GM12878 (cell line): Measurements from ENCODE around the gene UBE3C. TPM values are rescaled to one million over a fixed set of nuclear protein-coding genes. Genes with fewer than 3 reads are reported as not detected.

Experiments
- CBX5 ChIP-seq: sonication (generic); IDR thresholded peaks from 2 replicates; pipeline ENCODE4 v1.6.1; 2016; ENCODE audit warnings: low read depth, moderate library complexity, mild to moderate bottlenecking, inconsistent platforms
- CREB1 ChIP-seq: IDR thresholded peaks from 2 replicates; pipeline ENCODE4 v1.6.1; 2012; ENCODE audit warnings: low read depth, mild to moderate bottlenecking, inconsistent platforms
- IRF4 ChIP-seq: IDR thresholded peaks from 2 replicates; pipeline ENCODE4 v1.6.1; 2011; ENCODE audit warnings: low read depth, low read length
- KLF5 ChIP-seq: fragments of 450-650 bp; IDR thresholded peaks from 2 replicates; pipeline ENCODE4 v1.6.1; 2014; ENCODE audit warnings: mild to moderate bottlenecking; ENCODE audit not compliant: partially characterized antibody
- MAX ChIP-seq: IDR thresholded peaks from 2 replicates; pipeline ENCODE4 v1.6.1; 2012; ENCODE audit warnings: low read depth, low read length, improper control_type of control experiment
- MTA2 ChIP-seq: fragments of 450-650 bp; IDR thresholded peaks from 2 replicates; pipeline ENCODE4 v1.6.1; 2016; ENCODE audit warnings: low read depth, mild to moderate bottlenecking, moderate library complexity
- PML ChIP-seq: IDR thresholded peaks from 2 replicates; pipeline ENCODE4 v1.6.1; 2012; ENCODE audit warnings: low read length, inconsistent platforms
- RAD51 ChIP-seq: fragments of 450-650 bp; IDR thresholded peaks from 2 replicates; pipeline ENCODE4 v1.6.1; 2016; ENCODE audit warnings: moderate library complexity, mild to moderate bottlenecking, inconsistent platforms
- REST ChIP-seq: IDR thresholded peaks from 2 replicates; pipeline ENCODE4 v1.6.1; 2012; ENCODE audit warnings: mild to moderate bottlenecking, low read depth, low read length
- ZBTB11 ChIP-seq: fragments of 450-650 bp; formaldehyde crosslinking; IDR thresholded peaks from 2 replicates; pipeline ENCODE4 v1.5.0; 2022; ENCODE audit warnings: mild to moderate bottlenecking, missing genetic modification characterization
- polyA plus RNA-seq, 11 experiments: library from polyadenylated mRNA; depleted of rRNA in 4 of 11; unstranded in 6 of 11; stranded (reverse) in 5 of 11; fragments of >200 nt; fragmentation: Nextera tagmentation in 4 of 11; fragmentation: Illumina TruSeq in 1 of 11; extraction: Ambion mirVana in 4 of 11; extraction: Trizol in 1 of 11; gene quantifications; 1 replicate in 1 of 11; 2 replicates in 10 of 11; pipeline versions ENCODE4 v1.2.1 to v1.2.3, GENCODE V29; 2011 to 2016; ENCODE audit warnings: inconsistent platforms in 2 of 11, missing spikeins in 2 of 11, low read depth in 1 of 11
- total RNA-seq, 4 experiments: library from RNA; depleted of rRNA in 3 of 4; stranded (reverse); fragments of >200 nt in 3 of 4; fragmentation: Illumina TruSeq in 1 of 4; extraction: Trizol in 1 of 4; gene quantifications; 2 replicates each; pipeline versions ENCODE4 v1.2.1 to v1.2.3, GENCODE V29; 2013 to 2021
- TF ChIP-seq, protein P1 (sequence below): fragments of 450-650 bp; IDR thresholded peaks from 2 replicates; pipeline ENCODE4 v1.6.1; 2017; ENCODE audit warnings: borderline replicate concordance
- TF ChIP-seq, protein P2 (sequence below): IDR thresholded peaks from 2 replicates; pipeline ENCODE4 v1.6.1; 2011; ENCODE audit warnings: borderline replicate concordance, low read depth, mild to moderate bottlenecking, moderate library complexity, low read length; ENCODE audit not compliant: insufficient read depth, poor library complexity, severe bottlenecking
- TF ChIP-seq, protein P3 (sequence below): IDR thresholded peaks from 2 replicates; pipeline ENCODE4 v1.6.1; 2012; ENCODE audit warnings: low read depth, low read length, improper control_type of control experiment
- TF ChIP-seq, protein P4 (sequence below): IDR thresholded peaks from 2 replicates; pipeline ENCODE4 v1.6.1; 2011; ENCODE audit warnings: low read depth, low read length, improper control_type of control experiment, borderline replicate concordance
- TF ChIP-seq, protein P5 (sequence below): fragments of 150-350 bp; IDR thresholded peaks from 2 replicates; pipeline ENCODE4 v1.6.1; 2014; ENCODE audit warnings: mild to moderate bottlenecking, low read depth, low read length

Gene UBE3C
- total and polyA plus RNA-seq, 10 of the 15 experiments (the other 5 are each of a cell fraction or from before 2014, with no cell fraction given), result 7.9 to 65.9 (median 45.2) TPM

DNA sequence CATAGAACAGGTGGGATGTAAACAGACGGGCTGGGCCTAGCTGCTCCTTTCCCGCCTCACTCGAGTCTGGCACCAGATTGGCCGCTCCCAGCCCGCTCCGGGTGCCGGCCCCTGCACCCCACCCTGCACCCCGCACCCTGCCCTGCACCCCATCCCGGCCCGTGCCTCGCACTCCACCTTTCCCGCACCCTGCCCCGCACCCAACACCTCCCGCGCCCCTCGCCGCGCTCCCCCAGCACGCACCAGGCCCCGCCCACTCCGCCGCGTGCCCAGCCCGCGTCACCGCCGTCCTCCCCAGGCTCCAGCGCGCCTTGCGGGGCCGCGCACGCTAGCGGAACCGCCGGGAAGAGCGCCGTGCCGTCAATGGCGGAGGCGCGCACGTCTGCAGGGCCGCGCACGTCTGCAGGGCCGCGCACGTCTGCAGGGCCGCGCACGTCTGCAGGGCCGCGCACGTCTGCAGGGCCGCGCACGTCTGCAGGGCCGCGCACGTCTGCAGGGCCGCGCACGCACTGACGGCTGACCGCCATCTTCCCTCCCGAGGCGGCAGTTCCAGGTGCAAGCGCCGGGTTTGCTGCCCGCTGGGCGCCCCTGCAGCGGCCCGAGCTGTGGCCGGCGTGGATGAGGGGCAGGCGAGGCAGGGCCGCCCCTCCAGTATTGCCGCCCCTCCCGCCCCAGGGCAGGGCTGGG, at the start of gene UBE3C (continued):
- TF ChIP-seq REST (no peak), KLF5 (peak; percentile 29), MTA2 (no peak), RAD51 (no peak), CREB1 (peak; percentile 80), CBX5 (no peak), PML (no peak), ZBTB11 (CRISPR knock-in tag) (no peak), IRF4 (no peak), MAX (peak; percentile 80)
- TF ChIP-seq, protein P1, sequence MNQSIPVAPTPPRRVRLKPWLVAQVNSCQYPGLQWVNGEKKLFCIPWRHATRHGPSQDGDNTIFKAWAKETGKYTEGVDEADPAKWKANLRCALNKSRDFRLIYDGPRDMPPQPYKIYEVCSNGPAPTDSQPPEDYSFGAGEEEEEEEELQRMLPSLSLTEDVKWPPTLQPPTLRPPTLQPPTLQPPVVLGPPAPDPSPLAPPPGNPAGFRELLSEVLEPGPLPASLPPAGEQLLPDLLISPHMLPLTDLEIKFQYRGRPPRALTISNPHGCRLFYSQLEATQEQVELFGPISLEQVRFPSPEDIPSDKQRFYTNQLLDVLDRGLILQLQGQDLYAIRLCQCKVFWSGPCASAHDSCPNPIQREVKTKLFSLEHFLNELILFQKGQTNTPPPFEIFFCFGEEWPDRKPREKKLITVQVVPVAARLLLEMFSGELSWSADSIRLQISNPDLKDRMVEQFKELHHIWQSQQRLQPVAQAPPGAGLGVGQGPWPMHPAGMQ, result no peak
- TF ChIP-seq, protein P2, sequence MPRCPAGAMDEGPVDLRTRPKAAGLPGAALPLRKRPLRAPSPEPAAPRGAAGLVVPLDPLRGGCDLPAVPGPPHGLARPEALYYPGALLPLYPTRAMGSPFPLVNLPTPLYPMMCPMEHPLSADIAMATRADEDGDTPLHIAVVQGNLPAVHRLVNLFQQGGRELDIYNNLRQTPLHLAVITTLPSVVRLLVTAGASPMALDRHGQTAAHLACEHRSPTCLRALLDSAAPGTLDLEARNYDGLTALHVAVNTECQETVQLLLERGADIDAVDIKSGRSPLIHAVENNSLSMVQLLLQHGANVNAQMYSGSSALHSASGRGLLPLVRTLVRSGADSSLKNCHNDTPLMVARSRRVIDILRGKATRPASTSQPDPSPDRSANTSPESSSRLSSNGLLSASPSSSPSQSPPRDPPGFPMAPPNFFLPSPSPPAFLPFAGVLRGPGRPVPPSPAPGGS, result no peak
- TF ChIP-seq, protein P3, sequence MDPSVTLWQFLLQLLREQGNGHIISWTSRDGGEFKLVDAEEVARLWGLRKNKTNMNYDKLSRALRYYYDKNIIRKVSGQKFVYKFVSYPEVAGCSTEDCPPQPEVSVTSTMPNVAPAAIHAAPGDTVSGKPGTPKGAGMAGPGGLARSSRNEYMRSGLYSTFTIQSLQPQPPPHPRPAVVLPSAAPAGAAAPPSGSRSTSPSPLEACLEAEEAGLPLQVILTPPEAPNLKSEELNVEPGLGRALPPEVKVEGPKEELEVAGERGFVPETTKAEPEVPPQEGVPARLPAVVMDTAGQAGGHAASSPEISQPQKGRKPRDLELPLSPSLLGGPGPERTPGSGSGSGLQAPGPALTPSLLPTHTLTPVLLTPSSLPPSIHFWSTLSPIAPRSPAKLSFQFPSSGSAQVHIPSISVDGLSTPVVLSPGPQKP, result no peak
- TF ChIP-seq, protein P4, sequence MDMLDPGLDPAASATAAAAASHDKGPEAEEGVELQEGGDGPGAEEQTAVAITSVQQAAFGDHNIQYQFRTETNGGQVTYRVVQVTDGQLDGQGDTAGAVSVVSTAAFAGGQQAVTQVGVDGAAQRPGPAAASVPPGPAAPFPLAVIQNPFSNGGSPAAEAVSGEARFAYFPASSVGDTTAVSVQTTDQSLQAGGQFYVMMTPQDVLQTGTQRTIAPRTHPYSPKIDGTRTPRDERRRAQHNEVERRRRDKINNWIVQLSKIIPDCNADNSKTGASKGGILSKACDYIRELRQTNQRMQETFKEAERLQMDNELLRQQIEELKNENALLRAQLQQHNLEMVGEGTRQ, result no peak
- TF ChIP-seq, protein P5, sequence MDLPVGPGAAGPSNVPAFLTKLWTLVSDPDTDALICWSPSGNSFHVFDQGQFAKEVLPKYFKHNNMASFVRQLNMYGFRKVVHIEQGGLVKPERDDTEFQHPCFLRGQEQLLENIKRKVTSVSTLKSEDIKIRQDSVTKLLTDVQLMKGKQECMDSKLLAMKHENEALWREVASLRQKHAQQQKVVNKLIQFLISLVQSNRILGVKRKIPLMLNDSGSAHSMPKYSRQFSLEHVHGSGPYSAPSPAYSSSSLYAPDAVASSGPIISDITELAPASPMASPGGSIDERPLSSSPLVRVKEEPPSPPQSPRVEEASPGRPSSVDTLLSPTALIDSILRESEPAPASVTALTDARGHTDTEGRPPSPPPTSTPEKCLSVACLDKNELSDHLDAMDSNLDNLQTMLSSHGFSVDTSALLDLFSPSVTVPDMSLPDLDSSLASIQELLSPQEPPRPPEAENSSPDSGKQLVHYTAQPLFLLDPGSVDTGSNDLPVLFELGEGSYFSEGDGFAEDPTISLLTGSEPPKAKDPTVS, result no peak
